Myocyte (in vitro differentiated cells): ENCODE measurements around the gene NXPE4. TPM values are rescaled to one million over a fixed set of nuclear protein-coding genes. Genes with fewer than 3 reads are reported as not detected.
"Not testable (repeated sequence)": the region's sequence is repeated elsewhere in the genome, so short reads cannot be mapped to it uniquely, and the experiment has no call there.

Source experiments
- DNase-seq: peaks from one replicate; pipeline ENCODE4 v3.0.0-alpha.2; 2012; ENCODE audit warnings: low read depth
- polyA plus RNA-seq: library from polyadenylated mRNA; unstranded; fragments of >200 nt; gene quantifications from one replicate; pipeline ENCODE4 v1.2.1, GENCODE V29; 2012; ENCODE audit warnings: missing spikeins
- total RNA-seq: library from RNA; depleted of rRNA; stranded (reverse); fragments of >200 nt; gene quantifications from 2 replicates; pipeline ENCODE4 v1.2.3, GENCODE V29; 2014

Gene NXPE4
- not detected in 2 replicates for total RNA-seq
- 0.04 TPM for polyA plus RNA-seq

DNA sequence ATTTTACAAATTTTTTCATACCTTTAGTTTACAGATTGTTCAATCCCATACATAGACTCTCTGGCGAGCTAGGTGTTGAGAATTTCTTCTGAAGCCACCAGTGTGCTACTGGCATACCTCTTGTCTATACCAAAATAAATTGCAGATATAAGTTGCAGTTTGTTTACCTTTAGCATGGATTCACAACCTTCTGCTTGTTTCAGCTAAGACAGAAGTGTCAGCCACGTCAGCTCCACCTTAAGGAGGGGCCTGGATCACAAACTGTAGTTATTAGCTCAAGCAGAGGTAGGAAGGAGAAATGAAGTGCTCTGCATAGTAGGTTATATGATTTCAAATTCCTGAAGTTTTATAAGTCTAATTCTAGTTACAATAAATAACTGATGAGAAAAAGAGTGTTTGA is at the start of gene NXPE4:
TSS of gene NXPE4 (minus strand) at position 216 of the 400 bp plus-strand sequence. CDS start 1,027 bp downstream, outside the sequence.
- no peak for DNase-seq

DNA sequence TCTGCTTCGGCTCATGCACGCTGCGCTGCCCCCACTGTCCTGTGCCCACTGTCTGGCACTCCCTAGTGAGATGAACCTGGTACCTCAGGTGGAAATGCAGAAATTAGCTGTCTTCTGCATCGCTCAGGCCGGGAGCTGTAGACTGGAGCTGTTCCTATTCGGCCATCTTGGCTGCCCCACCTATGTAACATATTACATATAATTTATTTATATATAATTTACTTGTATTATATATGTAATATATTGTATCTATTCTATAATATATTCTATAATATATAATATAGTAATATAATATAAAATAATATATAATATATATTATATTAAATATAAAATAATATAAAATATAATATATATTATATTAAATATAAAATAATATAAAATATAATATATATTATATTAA is 43.9 kb upstream of the NXPE4 start:
- DNase-seq = not testable (repeated sequence)

DNA sequence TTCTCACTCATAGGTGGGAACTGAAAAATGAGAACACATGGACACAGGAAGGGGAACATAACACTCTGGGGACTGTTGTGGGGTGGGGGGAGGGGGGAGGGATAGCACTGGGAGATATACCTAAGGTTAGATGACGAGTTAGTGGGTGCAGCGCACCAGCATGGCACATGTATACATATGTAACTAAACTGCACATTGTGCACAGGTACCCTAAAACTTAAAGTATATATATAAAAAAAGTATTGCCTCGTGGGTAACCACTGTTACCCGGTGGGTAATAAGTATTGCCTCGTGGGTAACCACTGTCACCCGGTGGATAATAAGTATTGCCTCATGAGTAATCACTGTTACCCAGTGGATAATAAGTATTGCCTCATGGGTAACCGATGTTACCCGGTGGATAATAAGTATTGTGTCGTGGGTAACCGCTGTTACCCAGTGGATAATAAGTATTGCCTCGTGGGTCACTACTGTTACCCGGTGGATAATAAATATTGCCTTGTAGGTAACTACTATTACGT is 35.9 kb upstream of the NXPE4 start:
- not testable (repeated sequence) for DNase-seq

DNA sequence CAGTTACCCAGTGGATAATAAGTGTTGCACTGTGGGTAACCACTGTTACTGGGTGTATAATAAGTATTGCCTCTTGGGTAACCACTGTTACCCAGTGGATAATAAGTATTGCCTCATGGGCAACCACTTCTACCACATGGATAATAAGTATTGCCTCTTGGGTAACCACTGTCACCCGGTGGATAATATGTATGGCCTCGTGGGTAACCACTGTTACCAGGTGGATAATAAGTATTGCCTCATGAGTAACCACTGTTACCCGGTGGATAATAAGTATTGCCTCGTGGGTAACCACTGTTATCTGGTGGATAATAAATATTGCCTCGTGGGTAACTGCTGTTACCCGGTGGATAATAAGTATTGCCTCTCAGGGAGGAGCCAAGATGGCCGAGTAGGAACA is 29.7 kb upstream of the NXPE4 start:
- no peak for DNase-seq

DNA sequence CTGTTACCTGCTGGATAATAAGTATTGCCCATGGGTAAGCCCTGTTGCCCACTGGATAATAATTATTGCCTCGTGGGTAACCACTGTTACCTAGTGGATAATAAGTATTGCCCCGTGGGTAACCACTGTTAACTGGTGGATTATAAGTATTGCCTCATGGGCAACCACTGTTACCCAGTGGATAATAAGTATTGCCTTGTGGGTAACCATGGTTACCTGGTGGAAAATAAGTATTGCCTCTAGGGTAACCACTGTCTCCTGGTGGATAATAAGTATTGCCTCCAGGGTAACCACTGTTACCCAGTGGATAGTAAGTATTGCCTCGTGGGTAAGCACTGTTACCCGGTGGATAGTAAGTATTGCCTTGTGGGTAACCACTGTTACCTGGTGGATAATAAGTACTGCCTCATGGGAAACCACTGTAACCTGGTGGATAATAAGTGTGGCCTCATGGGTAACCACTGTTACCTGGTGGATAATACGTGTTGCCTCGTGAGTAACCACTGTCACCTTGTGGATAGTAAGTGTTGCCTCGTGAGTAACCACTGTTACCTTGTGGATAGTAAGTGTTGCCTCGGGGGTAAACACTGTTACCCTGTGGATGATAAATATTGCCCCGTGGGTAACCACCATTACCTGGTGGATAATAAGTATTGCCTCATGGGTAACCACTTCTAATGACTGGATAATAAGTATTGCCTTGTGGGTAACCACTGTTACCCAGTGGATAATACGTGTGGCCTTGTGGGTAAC is 29.0 kb upstream of the NXPE4 start:
- no peak for DNase-seq

DNA sequence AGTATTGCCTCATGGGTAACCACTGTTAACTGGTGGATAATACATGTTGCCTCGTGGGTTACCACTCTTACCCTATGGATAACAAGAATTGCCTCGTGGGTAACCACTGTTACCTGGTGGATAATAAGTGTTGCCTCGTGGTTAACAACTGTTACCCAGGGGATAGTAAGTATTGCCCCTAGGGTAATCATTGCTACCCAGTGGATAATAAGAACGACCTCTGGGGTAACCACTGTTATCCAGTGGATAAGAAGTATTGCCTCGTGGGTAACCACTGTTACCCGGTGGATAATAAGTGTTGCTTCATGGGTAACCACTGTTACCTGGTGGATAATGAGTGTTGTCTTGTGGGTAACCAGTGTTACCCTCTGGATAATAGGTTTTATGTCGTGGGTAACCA is 28.1 kb upstream of the NXPE4 start:
- DNase-seq = no peak

DNA sequence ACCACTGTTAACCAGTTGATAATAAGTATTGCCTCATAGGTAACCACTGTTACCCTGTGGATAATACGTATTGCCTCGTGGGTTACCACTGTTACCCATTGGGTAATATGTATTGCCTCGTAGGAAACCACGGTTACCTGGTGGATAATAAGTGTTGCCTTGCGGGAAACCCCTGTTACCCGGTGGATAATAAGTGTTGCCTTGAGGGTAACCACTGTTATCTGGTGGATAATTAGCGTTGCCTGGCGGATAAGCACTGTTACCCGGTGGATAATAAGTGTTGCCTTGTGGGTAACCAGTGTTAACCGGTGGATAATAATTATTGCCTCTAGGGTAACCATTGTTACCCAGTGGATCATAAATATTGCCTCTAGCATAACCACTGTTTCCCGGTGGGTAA is 27.3 kb upstream of the NXPE4 start:
- DNase-seq = no peak

DNA sequence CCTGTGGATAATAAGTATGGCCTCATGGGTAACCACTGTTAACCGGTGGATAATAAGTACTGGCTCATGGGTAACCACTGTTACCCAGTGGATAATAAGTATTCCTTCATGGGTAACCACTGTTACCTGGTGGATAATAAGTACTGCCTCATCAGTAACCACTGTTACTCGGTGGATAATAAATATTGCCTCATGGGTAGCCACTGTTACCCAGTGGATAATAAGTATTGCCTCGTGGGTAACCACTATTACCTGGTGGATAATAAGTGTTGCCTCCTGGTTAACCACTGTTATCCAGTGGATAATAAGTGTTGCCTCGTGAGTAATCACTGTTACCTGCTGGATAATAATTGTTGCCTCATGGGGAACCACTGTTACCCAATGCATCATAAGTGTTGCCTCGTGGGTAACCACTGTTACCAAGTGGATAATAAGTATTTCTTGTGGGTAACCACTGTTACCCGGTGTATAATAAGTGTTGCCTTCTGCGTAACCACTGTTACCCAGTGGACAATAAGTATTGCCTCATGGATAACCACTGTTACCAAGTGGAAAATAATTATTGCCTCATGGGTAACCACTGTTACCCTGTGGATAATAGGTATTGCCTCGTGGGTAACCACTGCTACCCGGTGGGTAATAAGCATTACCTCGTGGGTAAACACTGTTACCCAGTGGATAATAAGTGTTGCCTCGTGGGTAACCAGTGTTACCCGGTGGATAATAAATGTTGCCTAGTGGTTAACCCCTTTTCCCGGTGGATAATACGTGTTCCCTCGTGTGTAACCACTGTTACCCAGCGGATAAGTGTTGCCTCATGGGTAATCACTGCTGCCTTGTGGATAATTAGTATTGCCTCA is 26.6 kb upstream of the NXPE4 start:
- no peak for DNase-seq

DNA sequence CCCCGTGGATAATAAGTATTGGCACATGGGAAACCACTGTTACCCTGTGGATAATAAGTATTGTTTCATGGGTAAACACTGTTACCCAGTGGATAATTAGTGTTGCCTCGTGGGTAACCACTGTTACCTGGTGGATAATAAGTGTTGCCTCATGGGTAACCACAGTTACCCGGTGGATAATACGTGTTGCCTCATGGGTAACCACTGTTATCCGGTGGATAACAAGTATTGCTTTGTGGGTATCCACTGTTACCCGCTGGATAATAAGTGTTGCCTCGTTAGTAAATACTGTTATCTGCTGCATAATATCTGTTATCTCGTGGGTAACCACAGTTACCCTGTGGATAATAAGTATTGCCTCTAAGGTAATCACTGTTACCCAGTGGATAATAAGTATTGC is 25.5 kb upstream of the NXPE4 start:
- no peak for DNase-seq

DNA sequence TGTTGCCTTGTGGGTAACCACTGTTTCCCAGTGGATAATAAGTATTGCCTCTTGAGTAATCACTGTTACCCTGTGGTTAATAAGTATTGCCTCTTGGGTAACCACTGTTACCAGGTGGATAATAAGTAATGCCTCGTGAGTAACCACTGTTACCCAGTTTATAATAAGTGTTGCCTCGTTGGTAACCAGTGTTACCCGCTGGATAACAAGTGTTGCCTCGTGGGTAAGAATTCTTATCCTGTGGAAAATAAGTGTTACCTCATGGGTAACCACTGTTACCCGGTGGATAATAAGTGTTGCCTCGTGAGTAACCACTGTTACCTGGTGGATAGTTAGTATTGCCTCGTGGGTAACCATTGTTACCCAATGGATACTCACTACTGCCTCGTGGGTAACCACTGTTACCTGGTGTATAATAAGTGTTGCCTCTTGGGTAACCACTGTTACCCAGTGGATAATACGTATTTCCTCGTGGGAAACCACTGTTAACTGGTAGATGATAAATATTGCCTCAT is 24.1 kb upstream of the NXPE4 start:
- no peak for DNase-seq

DNA sequence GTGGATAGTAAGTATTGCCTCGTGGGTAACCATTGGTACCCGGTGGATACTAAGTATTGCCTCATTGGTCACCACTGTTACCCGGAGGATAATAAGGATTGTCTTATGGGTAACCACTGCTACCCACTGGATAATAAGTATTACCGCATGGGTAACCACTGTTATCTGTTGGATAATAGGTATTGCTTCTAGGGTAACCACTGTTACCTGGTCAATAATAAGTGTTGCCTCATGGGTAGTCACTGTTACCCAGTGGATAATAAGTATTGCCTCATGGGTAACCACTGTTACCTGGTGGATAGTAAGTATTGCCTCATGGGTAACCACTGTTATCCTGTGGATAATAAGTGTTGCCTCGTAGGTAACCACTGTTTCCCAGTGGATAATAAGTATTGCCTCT is 22.6 kb upstream of the NXPE4 start:
- no peak for DNase-seq

DNA sequence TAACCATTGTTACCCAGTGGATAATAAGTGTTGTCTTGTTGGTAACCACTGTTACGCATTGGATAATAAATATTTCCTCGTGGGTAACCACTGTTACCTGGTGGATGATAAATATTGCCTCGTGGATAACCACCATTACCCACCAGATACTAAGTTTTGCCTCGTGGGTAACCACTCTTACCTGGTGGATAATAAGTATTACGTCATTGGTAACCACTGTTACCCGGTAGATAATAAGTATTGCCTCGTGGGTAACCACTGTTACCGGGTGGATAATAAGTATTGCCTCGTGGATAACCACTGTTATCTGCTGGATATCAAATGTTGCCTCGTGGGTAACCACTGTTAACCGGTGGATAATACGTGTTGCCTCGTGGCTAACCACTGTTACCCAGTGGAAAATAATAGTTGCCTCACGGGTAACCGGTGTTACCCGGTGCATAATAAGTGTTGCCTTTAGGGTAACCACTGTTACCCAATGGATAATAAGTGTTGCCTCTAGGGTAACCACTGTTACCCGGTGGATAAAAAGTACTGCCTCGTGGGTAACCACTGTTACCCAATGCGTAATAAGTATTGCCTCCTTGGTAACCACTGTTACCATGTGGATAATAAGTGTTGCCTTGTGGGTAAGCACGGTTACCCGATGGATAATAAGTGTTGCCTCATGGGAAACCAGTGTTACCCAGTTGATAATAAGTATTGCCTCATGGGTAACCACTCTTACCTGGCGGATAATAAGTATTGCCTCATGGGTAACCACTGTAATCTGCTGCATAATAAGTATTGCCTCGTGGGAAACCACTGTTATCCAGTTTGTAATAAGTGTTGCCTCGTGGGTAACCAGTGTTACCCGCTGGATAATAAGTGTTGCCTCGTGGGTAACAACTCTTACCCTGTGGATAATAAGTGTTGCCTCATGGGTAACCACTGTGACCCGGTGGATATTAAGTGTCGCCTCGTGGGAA is 21.9 kb upstream of the NXPE4 start:
- no peak for DNase-seq

DNA sequence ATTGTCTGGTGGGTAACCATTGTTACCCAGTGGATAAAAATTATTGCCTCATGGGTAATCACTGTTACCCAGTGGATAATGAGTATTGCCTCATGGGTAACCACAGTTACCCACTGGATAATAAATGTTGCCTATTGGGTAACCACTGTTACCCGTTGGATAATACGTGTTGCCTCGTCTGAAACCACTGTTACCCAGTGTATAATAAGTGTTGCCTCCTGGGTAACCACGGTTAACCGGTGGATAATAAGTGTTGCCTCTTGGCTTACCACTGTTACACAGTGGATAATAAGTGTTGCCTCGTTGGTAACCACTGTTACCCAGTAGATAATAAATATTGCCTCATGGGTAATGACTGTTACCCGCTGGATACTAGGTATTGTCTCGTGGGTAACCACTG is 20.9 kb upstream of the NXPE4 start:
- DNase-seq = no peak

DNA sequence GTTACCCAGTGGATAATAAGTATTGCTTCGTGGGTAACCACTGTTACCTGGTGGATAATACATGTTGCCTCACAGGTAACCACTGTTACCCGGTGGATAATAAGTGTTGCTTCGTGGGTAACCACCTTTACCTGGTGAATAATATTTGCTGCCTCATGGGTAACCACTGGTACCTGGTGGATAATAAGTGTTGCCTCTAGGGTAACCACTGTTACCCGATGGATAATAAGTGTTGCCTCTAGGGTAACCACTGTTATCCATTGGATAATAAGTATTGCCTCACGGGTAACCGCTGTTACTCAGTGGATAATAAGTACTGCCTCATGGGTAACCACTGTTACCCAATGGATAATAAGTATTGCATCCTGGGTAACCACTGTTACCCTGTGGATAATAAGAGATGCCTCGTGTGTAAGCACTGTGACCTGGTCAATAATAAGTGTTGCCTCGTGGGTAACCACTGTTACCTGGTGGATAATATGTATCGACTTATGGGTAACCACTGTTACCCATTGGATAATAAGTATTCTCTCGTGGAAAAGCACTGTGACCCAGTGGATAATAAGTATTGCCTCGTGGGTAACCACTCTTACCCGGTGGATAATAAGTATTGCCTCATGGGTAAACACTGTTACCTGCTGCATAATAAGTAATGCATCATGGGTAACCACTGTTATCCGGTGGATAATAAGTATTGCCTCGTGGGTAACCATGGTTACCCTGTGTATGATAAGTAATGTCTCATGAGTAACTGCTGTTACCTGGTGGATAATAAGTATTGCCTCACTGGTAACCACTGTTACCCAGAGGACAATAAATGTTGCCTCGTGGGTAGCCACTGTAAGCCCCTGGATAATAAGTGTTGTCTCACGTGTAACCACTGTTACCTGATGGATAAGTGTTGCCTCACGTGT is 20.1 kb upstream of the NXPE4 start:
- no peak for DNase-seq

DNA sequence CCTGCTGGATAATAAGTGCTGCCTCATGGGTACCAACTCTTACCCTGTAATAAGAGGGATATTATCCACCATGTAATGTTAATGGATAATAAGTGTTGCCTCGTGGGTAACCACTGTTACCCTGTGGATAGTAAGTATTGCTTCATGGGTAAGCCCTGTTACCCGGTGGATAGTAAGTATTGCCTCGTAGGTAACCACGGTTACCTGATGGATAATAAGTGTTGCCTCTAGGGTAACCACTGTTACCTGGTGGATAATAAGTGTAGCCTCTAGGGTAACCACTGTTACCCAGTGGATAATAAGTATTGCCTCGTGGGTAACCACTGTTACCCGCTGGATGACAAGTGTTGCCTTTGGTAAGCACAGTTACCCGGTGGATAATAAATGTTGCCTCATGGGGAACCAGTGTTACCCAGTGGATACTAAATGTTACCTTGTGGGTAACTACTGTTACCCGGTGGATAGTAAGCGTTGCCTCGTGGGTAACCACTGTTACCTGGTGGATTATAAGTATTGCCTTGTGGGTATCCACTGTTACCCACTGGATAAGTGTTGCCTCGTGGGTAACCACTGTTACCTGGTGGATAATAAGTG is 18.6 kb upstream of the NXPE4 start:
- DNase-seq = no peak

DNA sequence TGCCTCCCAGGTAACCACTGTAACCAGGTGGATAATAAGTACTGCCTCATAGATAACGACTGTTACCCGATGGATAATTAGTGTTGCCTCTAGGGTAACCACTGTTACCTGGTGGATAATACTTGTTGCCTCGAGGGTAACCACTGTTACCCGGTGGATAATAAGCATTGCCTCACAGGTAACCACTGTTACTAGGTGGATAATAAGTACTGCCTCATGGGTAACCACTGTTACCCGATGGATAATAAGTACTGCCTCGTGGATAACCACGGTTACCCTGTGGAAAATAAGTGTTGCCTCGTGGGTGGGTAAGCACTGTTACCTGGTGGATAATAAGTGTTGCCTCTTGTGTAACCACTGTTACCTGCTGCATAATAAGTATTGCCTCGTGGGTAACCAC is 17.5 kb upstream of the NXPE4 start:
- not testable (repeated sequence) for DNase-seq

DNA sequence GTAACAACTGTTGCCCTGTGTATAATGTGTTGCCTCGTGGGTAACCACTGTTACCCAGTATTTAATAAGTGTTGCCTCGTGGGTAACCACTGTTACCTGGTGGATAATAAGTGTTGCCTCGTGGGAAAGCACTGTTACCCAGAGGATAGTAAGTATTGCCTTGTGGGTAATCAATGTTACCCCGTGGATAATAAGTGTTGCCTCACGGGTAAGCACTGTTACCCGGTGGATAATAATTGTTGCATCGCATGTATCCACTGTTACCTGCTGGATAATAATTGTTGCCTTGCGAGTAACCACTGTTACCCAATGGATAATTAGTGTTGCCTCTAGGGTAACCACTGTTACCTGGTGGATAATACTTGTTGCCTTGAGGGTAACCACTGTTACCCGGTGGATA is 17.1 kb upstream of the NXPE4 start:
- no peak for DNase-seq

DNA sequence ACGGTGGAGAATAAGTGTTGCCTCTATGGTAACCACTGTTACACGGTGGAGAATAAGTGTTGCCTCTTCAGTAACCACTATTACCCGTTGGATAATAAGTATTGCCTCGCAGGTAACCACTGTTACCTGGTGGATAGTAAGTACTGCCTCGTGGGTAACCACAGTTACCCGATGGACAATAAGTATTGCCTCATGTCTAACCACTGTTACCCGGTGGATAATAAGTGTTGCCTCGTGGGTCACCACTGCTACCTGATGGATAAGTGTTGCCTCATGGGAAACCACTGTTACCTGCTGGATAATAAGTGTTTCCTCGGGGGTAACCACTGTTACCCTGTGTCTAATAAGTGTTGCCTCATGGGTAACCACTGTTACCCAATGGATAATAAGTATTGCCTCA is 16.6 kb upstream of the NXPE4 start:
- DNase-seq = not testable (repeated sequence)
